ENCODE measurements around the gene OR6X1.

GRCh38 chr11:123757976-123758375, 3.7 kb upstream of the OR6X1 start:
- TF ChIP-seq CTCF (conservative IDR thresholded peaks at IDR 0.05; ENCODE audit: low read length): no peak
- TF ChIP-seq EZH2phosphoT487 (IDR thresholded peaks at IDR 0.05; ENCODE audit: borderline replicate concordance, low read depth, low read length): no peak
